ENCODE data around the gene SLC35E1.

The SLC35E1 gene

GRCh38 chr19:16542045-16542909 lies 29.9 kb downstream of the SLC35E1 start, which contains the start of gene CHERP:
Gene CHERP (minus strand): TSS chr19:16542437. CDS start chr19:16542378, 59 bp downstream.
- DNase-seq: peak; percentile 93

- DNase-seq: no peak
Observed at GRCh38 chr19:16541526-16542044, 30.6 kb downstream of the SLC35E1 start.

GRCh38 chr19:16540948-16541347 lies 31.3 kb downstream of the SLC35E1 start:
- no peak for DNase-seq

GRCh38 chr19:16537111-16537510 lies 35.1 kb downstream of the SLC35E1 start:
- no peak for DNase-seq

- no peak for DNase-seq
Observed at GRCh38 chr19:16536130-16536529, 36.1 kb downstream of the SLC35E1 start.

- no peak for DNase-seq
Observed at GRCh38 chr19:16535381-16535780, 36.8 kb downstream of the SLC35E1 start.

GRCh38 chr19:16532440-16533234 lies 39.6 kb downstream of the SLC35E1 start:
- no peak for DNase-seq

- no peak for DNase-seq
Observed at GRCh38 chr19:16531380-16531669, 40.9 kb downstream of the SLC35E1 start.

GRCh38 chr19:16530540-16531379 lies 41.5 kb downstream of the SLC35E1 start:
- DNase-seq: no peak

- no peak for DNase-seq
Observed at GRCh38 chr19:16529466-16530144, 42.6 kb downstream of the SLC35E1 start.

GRCh38 chr19:16527971-16528521 lies 44.2 kb downstream of the SLC35E1 start:
- peak; percentile 40 for DNase-seq

- DNase-seq: no peak
Observed at GRCh38 chr19:16527334-16527935, 44.8 kb downstream of the SLC35E1 start.

- DNase-seq: no peak
Observed at GRCh38 chr19:16525751-16526481, 46.3 kb downstream of the SLC35E1 start.

GRCh38 chr19:16524991-16525734 lies 47.1 kb downstream of the SLC35E1 start:
- no peak for DNase-seq

- no peak for DNase-seq
Observed at GRCh38 chr19:16522559-16523377, 49.4 kb downstream of the SLC35E1 start.

- no peak for DNase-seq
Observed at GRCh38 chr19:16521715-16522289, 50.4 kb downstream of the SLC35E1 start.

GRCh38 chr19:16520986-16521624 lies 51.1 kb downstream of the SLC35E1 start:
- DNase-seq: no peak

All from stimulated activated CD4-positive, alpha-beta T cell treated with anti-CD3 and anti-CD28 coated beads, Interleukin-12 subunit alpha, Interleukin-12 subunit beta, amount 100 ng/mL, for 4 hours (primary cell).